Amygdala (tissue), 56 donors: ENCODE measurements around the gene TSPAN10.

Source experiments
- DNase-seq, 56 donors: peaks; one replicate each; lab custom pipeline; 2025; lab: John Stamatoyannopoulos, UW

The TSPAN10 gene

DNA sequence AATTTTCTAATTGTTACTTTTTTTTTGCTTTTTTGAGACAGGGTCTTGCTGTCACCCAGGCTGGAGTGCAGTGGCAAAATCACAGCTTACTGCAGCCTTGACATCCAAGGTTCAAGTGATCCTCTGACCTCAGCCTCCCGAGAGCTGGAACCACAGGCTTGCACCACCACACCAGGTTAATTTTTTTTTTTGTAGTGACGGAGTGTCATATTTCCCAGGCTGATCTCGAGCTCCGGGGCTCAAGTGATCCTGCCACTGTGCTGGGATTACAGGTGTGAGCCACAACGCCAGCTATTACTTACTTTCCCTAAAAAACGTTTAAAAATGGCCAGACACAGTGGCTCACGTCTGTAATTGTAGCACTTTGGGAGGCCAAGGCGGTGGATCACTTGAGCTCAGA, 6.7 kb upstream of the TSPAN10 start:
- no peak for DNase-seq

DNA sequence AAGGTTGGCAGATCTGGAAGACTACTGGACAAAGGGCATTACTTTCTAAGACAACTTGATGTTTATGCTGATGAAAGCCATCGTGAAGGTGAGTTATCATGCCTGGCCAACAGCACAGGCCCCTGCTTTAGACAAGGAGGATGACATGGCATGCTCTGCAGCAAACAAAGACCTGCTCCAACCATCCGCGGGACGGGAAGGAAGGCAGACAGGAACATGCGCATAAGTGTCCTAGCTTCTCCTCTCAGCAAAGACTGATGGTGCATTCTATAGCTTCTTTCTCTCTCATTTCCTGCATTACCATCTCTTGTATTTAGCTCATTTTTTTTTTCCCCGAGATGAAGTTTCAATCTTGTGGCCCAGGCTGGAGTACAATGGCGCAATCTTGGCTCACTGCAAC, 5.5 kb upstream of the TSPAN10 start:
- no peak for DNase-seq

DNA sequence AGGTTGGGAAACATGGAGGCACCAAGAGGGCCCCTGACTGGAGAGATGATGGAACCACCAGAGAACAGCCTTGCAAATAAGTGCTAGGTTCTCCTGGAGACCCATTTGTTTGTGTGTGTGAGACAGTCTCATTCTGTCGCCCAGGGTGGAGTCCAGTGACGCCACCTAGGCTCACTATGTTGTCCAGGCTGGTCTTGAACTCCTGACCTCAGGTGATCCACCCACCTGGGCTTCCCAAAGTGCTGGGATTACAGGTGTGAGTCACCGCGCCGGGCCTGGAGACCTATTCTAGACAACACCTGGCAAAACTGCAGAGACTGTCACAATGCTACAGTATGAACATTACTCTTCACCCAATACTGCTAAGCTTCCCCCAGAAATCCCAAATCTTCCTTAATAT, 1.6 kb upstream of the TSPAN10 start:
- DNase-seq, result no peak

DNA sequence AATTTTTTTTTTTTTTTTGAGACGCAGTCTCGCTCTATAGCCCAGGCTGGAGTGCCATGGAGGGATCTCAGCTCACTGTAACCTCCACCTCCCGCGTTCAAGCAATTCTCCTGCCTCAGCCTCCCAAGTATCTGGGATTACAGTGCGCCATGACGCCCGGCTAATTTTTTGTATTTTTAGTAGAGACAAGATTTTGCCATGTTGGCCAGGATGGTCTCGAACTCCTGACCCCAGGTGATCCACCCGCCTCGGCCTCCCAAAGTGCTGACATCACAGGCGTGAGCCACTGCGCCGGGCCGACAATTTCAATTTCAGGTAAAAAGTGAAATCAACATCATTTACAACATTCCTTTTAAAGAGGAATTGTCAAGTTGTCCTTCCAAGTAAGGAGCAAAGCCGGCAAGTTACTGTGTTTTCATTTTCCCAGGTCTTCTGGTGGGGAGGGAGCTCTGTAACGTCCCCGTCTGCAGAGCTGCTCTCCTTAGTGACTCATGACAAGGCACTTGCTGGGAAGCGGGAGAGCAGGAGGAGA, 957 bp upstream of the TSPAN10 start:
- DNase-seq, result no peak

DNA sequence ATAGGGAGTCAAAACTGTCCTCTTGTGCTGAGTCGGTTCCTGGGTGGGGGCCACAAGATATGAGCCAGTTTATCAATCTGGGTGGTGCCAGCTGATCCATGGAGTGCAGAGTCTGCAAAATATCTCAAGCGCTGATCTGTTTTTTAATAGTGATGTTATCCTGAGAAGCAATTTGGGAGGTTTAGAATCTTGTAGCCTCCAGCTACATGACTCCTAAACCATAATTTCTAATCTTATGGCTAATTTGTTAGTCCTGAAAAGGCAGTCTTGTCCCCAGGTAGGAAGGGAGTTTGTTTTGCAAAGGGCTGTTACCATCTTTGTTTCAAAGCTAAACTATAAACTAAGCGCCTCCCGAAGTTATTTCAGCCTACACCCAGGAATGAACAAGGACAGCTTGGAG, 1.7 kb downstream of the TSPAN10 start:
- DNase-seq, result no peak

DNA sequence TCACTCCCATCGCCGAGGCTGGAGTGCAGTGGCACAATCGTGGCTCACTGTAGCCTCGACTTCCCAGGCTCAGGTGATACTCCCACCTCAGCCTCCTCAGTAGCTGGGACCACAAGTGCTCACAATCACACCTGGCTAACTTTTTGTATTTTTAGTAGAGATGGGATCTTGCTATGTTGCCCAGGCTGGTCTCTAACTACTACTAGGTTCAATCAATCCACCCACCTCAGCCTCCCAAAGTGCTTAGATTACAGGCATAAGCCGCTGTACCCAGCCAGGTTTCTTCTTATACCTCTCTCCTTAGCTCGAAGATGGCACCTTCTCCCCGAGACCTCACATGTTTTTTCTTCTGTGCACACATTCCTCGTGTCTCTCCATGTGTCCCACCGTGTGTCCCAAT, 3.0 kb downstream of the TSPAN10 start:
- DNase-seq, result no peak

DNA sequence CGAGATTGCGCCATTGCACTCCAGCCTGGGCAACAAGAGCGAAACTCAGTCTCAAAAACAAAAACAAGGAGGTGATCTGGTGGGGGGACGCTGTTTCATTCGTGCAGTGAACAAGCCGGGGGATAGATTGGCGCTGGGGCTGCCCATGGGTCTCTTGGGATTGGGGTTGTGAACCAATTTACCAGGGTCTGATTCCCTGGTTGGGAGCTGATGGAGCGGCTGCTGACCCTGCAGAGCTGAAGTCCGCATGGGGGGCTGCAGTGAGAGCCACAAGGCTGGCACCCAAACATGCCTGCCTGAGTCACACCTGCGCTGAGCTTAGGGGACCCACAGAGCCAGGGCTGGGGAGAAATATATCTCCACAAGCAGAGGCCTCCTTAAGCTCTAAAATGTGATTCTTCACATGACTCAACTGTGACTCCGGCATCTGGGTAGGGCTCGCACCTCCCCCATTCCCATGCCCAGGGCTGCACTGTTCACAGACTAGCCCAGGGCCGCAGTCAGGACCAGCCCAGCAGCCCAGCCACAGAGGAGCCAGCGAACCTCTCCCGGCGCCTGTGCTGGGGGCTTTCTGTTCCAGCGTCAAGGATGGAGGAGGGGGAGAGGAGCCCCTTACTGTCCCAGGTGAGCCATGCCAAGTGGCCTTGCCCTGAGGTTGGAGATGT, 5.0 kb downstream of the TSPAN10 start:
- DNase-seq, result no peak

DNA sequence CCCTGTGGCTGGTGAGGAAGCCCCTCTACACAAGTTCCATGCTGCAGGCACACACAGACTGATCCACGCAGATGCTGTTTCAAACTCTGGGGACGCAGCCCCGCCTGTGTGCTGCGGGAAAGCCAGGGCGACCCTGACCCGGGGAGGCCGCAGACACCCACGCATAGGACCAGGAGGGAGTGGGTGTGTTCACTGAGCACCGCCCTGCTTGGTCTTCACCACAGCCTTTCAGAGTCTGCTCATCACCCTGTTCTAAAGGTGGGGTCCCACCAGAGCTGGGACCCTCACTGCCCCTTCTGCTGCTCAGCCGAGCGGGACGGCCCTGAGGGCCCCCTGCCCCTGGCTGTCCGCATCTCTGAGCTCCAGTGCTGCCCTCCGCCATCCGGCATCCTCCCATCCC, 7.5 kb downstream of the TSPAN10 start:
- DNase-seq, result no peak

DNA sequence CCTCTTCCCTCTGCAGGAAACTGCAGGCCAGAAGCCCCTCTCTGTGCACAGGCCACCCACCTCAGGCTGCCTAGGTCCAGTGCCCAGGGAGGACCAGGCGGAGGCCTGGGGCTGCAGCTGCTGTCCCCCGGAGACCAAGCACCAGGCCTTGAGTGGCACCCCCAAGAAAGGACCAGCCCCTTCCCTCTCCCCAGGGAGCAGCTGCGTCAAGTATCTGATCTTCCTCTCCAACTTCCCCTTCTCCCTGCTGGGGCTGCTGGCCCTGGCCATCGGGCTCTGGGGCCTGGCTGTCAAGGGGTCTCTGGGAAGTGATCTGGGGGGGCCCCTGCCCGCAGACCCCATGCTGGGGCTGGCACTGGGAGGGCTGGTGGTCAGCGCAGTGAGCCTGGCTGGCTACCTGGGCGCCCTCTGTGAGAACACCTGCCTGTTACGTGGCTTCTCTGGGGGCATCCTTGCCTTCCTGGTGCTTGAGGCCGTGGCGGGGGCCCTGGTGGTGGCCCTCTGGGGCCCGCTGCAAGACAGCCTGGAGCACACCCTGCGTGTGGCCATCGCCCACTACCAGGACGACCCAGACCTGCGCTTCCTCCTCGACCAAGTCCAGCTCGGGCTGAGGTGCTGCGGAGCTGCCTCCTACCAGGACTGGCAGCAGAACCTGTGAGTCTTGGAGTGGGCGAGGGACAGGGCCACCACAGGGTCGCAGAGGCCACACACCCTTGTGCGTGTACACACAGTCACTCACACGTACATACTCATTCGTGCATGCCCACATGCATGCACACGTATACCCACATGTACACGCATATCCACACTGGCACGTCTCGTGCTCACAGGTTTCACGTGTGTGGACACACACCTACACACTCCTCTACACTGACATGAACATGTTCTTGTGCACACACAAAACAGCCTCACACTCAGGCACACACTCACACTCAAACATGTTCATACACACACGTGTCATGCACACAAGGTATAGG, 8.3 kb downstream of the TSPAN10 start:
- DNase-seq, result no peak

DNA sequence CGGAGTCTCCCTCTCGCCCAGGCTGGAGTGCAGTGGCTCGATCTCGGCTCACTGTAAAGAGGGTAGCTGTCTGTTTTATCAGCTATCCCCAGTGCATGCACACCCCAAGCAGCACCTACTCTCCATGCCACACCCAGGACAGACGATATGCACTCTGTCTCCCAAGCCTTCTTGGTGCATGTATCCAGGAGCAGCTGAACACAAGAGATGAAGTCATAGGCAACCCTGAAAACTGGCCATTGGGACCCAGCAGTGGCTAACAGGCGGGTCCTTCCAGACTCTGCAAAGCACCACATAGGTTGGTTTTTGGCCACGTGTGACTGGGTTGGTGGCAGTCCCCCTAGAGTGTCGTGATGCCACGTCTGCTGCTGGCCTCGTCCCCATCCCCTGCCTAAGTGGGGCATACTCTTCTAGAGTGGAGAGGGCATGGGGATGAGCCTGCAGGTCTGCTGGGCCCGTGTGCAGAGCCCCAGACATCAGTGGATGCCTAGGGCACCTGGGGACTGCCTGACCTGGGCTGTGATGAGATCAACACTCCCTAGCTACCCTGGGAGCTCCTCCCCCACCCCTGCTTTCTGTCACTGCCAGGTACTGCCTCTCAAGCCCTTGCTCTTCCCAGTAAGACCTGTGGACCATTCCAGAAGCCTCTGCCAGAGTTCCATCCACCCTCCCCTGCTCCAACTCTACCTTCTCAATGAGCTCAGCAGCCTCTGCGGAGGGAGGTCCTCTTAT, 10.0 kb downstream of the TSPAN10 start:
- DNase-seq, result no peak

DNA sequence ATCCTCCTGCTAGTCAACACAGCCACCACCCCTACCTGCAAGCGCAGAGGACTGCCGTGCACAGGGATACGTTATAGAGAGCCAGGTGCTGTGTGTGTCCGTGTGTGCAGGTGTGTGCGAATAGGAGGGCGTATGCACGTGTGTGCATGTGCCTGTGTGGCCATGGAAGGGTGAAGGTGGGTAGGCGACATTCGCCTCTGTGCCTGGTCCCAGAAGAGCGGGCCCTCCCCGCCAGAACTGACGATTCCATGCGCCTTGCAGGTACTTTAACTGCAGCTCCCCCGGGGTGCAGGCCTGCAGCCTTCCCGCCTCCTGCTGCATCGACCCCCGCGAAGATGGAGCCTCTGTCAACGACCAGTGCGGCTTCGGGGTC, 10.6 kb downstream of the TSPAN10 start:
- no peak for DNase-seq

DNA sequence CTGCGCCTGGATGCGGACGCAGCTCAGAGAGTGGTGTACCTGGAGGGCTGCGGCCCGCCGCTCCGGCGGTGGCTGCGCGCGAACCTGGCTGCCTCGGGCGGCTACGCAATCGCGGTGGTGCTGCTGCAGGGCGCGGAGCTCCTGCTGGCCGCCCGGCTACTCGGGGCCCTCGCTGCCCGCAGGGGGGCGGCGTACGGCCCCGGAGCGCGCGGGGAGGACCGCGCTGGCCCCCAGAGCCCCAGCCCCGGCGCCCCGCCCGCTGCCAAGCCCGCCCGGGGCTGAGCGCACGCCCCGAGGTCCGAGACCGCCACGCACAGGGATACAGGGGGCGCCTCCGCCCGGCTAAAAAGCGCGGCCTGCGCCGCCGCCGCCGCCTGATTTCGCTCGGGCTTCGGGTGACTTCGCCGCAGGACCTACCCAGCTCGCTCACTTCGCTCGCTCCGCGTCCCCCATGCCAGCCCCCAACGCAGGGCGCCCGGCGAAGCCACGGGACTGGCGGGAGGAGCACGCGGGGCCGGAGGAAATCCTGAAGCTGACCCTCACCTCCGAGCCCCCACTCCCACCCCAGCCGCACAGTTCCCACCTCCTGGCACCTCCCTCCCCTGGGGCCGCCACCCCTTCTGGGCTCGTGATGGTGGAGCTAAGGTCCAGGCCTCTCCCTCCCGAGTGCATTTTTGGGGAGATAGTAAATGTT, 11.2 kb downstream of the TSPAN10 start:
- DNase-seq, result no peak

DNA sequence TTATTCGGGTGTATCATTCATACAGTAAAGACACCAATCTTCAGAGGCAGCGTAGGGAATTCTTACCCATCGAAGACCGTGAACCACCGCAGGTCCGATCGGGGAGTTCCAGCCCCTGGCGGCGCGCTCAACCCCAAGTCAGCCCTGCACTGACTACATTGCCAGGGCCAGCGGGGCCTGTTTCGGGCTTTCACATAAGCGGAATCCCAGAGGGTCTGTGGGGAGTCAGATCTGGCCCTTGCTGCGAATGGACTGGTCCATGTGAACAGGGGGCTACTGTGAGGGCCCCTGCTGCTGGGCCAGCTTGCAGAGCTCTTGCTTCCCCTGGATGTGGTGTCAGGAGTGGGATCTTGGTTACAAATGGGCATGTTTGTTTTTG, 11.7 kb downstream of the TSPAN10 start:
- DNase-seq, result no peak

DNA sequence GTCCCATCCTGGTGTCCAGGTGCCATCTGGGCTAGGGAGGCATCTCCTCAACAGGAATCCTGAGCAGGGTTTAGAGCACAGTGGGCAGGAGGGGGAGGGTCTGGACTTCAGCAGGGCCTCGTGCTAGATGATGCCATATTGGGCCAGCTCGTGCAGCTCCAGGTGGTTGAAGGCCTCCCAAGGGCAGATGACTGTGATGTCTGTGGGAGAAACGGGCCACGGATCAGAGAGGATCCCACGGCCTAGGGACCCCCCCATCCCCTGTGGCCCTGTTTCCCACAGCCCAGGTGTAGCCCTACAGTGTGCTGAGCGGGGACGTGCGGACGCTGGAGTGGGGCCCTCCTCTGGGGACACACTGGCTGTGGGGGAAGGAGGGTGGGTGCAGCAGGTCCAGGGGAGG, 14.0 kb downstream of the TSPAN10 start:
- no peak for DNase-seq

DNA sequence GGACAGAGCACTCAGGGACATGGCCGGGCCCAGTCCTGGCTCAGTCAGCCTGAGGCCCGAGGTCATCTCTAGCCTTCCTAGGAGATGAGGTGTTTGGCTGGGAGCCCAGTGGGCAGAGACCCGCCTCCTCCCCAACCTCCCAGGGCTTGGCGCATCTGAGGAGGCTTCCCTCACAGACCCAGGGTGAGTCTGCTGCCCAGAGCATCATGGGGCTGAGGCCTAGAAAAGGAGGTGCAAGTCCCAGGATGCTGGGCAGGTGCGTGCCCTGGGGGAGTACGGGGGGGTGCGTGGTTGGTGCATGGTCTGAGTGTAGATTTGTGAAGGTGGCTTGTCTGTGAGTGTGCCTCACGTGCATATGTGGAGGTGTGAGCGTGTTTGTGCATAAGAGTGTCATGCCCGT, 14.7 kb downstream of the TSPAN10 start:
- no peak for DNase-seq

DNA sequence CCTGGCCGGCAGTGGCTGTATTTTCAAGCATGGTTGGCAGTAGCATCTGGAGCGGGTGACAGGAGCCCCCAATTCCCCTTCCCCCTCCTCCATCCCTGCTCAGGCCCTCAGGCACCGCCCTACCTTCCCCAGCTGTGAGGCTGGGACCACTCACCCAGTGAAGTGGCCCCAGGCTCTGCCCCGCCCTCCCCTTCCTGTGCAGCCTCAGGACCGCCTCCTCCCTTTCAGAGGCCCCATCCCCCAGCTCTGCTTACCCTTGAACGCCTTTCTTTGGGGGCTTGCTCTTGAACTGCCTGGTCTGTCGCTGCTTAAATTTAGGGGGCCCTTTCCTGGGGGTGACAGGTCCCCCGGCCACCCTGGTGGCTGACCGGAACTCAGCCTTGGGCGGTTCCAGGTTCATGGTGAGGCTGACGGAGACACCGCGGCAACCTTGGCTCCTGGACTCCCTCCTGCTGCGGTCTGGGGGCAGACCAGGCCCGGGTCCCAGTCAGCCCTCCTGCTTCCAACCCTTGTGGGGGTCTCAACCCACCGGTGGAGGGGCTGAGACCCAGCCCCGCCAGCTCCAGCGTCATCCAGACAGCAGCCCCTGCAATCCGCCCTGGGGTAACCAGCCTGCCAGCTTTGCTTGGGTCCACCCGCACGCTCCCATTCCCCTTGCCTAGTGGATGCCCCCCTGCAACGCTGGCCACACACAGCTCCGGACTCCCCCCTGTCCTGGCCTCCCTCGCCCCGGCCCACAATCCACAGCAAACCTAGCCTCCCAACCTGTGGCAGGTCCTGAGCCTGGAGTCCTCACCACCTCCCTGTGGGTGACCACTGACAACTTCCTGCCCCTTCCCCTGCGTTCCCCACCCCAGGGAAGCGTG, 16.1 kb downstream of the TSPAN10 start:
- DNase-seq, result no peak

DNA sequence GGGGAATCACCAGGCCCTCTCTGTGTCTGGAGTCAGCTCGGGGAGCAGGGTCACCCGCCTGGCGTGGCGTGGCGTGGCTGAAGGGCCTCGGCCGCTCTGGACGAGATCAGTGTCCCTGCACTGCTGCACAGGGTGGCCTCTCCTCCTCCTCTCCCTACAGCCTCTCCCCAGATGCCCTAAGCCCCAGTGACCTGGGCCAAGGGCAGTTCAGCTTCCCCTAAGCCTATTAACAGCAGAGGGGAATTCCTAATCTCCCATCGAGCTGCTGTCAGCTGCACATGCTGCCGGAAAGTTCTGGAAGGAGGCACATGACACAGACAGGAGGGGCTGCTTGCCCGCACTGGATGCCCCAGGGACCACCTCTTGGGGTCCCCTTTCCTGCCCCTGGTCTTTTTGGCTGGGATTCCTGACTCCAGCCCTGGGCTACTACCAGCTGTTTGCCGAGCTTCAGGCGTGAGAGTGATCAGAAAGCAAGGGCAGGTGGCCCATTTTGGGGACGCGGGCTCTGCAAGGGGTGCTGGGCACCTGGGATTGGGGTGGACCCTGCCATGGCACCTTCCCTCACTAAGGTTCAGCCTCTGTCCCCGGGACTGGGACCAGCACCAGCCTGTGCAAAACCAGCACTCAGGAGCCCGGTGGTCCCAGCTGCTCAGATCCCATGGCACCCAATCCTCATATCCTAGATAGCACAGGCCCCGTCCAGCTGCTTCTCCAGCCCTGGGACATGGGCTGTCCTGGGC, 18.6 kb downstream of the TSPAN10 start:
- no peak for DNase-seq

DNA sequence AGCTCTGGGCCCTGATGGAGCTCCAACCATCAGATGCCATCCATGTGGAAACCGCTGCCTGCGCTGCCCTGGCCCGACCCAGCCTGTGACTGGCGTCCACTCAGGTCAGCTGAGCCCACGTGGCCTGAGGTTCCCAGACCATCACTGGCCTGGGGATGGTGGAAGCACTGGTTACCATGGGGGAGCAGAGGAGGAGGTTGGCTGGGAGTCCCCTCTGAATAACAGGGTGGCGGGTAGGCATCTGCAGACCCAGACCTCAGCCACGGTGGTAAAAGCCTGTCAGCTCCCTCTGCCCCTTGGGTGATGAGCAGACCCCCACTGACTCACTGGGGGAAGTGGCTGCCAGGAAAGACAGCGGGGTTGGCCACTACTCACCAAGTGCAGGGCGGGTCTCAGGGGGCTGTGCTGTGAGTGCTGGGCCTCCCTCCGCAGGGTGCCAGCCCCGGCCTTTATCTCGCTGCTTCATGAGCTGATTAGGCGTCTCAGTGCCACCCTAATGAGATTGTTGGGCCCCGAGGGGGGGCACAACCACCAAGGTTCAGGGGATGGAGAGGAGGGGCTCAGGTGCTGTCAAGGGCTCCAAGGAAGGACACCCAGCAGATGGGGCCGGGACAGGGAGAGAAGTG, 19.2 kb downstream of the TSPAN10 start, which contains the start of gene PDE6G:
Gene PDE6G, minus strand, starts transcription at position 425 of the 626 bp plus-strand sequence. CDS start 3,237 bp downstream, outside the sequence.
- no peak for DNase-seq
